GM21619 (cell line): ENCODE measurements around the gene DOCK4.
"Not testable (repeated sequence)": the region's sequence is repeated elsewhere in the genome, so short reads cannot be mapped to it uniquely, and the experiment has no call there.

ENCODE experiments used
- ATAC-seq: cut with Tn5 transposase; IDR thresholded peaks from one replicate; pipeline ENCODE4 v1.9.1; 2021; ENCODE audit not compliant: unreplicated experiment

Gene DOCK4

DNA sequence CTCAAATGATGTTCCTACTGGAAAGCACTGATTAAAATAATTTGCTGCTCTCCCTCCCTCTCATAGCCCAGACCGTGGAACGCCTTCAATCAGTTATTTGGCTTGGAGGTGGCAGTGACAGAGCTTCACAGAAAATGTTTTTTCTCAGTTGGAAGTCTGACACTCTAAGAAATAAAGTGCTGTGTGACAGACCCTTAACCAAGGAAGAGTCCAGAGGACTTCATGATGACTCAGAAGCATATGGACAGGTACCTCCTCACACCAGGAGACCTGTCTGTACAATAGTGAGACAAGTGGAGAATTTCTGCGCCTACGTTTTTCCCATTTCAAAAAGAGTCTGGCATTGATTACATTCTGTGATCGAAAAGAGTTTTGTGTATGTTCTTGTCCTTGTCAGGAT, 295.5 kb downstream of the DOCK4 start:
- ATAC-seq = no peak

DNA sequence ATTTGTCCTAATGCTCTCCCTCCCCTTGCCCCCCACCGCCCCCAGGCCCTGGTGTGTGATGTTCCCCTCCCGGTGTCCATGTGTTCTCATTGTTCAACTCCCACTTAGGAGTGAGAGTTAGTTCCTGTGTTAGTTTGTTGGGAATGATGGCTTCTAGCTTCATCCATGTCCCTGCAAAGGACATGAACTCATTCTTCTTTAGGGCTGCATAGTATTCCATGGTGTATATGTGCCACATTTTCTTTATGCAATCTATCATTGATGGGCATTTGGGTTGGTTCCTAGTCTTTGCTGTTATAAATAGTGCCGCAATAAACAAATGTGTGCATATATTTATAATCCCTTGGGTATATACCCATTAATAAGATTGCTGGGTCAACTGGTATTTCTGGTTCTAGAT, 297.5 kb downstream of the DOCK4 start:
- ATAC-seq = not testable (repeated sequence)

DNA sequence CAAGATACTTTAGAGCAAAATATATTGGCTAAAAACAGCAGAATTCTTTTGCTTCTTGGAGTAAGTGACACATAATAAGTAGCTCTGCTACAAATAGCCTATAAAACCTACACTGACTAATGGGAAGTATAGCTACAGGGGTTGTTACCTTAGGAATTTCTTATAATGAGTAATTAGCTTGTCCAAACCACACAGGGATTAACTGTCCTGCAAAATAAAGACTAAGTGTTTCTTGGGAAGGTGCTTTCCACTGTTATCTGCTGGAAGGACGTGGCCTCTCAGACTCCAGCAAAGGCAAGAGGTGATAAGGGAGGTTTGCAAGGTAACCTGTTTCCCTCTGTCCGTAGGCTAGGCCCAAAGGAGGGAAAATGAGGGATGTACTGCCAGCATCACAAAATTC, 302.4 kb downstream of the DOCK4 start:
- ATAC-seq = no peak

DNA sequence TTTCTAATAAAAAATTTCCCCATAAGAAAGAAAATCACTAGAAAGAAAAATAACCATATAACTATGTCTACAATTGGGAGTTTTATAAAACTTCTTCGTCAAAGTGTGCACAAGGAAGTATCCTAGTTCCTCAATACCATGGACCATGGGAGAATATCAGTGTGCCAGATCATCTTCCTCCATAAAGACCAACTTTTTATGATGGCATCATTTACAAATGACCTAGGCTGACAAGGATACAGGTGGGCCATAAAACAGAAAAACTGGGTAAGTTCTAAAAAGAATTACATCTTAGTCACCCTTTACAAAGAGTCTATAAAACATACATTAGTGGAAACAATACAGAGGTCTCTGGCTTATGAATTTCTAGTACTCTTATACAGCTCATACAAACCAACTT, 303.2 kb downstream of the DOCK4 start:
- ATAC-seq = no peak

DNA sequence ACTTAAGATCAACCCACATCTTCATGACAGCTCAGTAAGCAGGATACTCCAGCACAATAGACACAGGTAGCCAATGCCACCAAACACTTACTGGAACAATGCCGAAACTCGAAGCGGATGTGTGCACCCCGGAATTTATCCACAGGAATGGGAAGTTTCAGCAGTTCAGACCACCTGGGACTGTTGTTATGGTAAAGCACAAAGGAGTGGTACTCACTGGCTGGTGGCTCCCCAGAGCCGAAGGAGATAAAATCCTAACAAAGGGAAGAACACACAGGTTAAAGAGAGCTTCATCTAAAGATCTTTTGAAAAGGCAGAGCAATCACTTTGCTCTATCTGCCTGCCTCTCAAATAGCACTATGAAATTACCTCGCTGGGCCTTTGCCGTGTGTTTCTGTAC, 305.9 kb downstream of the DOCK4 start:
- ATAC-seq = no peak

DNA sequence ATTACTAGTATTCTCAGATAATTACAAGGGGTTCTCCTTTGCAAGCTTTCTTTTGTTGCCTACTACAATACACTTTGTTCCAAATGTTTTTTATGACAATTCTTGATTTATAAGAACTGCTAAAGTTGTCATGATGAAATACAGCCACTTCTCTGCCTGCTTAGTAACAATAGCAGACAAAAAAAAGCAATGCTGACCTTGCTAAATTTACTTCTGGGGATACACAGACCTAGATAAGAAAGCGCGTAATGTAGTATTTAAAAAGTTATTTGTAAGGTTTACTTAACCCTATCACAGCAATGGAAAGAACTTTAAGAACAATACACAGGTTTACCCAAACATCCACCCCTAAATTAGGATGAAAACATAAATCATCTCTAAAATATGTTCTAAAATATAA, 311.1 kb downstream of the DOCK4 start:
- no peak for ATAC-seq

DNA sequence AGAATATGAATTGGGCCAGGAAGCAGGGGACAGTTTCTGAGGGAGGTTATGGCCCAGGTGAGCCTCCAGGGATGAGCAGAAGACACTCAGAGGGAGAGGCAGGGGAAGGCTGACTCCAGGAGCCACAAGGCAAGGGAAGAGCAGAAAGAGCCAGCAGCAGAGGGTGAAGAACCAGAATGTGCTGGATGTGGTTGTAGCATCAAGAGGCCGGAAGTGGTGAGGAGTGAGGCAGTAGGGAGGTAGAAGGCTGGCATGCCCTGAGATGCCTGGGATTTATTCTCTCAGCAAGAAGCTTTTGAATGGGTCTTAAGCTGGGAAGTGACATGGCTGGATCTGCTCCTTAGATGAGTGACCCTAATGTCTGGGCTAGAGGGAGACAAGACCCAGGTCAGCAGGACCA, 311.7 kb downstream of the DOCK4 start:
- ATAC-seq = no peak

DNA sequence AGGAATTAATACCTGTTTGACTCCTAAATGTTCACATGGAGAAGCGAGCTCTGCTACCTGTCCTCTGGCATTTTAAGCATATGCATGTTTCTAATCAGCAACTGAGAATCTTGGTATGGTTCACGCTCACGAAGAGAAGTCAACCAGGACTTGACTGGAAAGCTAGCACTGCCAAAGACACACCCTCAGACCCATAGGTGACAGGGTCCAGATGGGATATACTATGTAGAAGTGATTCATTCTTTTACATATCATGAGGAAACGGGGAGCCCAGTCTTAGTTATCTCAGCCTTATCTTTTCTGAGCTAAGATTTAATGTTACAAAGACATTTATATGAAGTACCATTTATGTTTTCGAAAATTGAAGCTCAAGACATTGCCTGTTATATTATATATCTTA, 313.0 kb downstream of the DOCK4 start:
- ATAC-seq = no peak

DNA sequence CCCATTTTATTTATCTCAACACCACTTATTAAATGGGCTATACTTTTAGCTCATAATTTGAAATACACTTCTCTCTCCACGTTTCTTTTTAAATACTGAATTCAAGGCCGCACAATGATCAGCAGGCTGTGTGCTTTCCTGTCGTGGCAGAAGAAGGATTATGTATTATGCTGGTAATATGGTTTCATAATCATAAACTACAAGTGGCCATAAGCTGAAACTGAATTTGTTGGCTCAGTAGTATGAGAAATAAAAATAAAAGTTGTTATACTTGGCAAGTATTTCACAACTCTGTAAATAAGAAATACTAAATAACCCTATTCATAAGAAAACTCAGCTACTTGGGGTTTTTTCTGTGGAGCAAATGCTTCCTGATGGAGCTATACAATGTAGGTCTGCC, 313.6 kb downstream of the DOCK4 start:
- ATAC-seq = no peak

DNA sequence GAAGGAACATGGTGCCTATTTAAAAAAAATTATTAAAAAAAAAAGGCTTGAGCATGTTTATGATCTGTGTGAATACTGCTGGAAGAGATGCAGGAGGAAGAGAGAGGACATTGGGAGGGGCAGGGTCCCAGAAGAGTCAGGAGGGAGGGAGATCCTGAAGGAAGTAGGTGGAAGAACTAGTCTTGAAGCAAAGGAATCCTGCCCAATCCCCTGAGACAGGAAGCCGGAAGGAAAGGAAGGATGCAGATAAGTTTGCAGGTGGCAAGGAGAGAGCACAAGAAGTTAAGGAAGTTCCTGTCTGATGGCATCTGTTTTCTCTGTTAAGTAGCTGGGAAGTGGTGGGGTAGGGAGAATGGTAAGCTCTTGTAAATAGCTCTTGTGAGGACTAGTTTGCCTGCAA, 318.5 kb downstream of the DOCK4 start:
- no peak for ATAC-seq

DNA sequence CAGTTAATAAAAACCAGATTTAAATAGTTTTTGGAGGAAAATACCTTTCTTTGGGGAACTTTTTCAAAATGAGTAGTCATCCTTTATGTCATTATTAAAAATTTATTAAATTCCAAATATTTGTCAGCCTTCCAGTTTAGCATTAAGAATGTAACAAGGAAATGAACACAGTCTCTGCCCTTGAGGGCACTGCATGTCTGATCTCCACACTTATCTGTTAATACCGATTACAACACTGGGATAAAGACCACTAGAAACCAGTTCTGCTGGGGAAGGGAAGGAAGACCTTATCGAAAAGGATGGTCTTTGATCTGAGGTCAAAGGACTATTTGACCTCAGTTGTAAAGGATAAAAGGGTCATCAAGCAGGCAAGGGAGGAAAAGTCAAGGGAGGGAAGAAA, 320.0 kb downstream of the DOCK4 start:
- ATAC-seq = no peak

DNA sequence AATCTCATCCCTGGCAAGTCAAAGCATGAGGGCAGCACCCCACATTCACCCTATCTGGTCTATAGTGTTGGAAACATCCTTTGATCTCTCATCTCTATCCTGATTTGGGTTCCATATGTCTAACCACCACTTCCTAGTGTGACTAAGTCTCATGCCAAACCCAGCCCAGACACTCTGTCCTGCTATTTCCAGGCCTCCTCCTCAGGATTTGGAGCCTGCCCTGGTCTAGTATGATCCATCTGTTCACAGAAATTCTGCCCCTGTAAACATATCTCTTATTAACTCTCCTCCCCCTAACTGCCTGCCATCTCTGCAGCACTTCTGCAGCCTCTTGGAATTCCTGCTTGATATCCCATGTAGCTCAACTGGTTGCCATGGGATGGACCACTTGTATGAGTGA, 323.0 kb downstream of the DOCK4 start:
- no peak for ATAC-seq

DNA sequence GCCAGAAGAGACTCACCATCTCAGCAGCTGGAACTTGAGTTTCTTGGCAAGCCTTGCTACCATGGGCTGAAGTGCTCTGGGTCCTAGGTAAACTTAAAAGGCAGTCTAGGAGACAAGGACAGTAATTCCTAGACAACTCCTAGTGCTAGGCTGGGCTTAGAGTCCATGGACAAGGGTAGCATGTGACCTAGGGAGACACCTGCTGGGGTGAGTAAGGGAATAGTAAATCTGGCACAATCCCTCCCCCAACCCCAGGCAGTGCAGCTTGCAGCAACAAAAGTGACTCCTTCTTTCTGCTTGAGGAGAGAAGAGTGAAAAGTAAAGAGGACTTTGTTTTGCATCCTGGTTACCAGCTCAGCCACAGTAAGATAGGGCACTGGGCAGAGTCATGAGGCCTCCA, 327.4 kb downstream of the DOCK4 start:
- no peak for ATAC-seq

DNA sequence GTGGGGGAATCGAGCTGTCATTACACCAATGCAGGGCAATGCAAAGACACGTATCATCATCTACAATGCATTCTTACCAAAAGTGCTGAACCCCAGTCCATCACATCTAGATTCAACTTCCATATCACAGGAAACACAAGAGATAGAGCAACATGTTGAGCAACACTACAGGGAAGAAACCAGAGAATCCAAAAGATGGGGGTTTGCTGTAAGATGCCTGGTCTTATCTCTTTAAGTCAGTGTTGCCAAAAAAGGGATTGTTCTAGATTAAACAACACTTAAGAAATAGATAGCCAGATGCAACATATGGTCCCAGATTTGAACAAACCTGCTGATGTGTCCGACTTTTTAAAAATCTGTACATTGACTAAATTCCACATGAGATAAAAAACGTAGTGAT, 328.3 kb downstream of the DOCK4 start:
- ATAC-seq = no peak

DNA sequence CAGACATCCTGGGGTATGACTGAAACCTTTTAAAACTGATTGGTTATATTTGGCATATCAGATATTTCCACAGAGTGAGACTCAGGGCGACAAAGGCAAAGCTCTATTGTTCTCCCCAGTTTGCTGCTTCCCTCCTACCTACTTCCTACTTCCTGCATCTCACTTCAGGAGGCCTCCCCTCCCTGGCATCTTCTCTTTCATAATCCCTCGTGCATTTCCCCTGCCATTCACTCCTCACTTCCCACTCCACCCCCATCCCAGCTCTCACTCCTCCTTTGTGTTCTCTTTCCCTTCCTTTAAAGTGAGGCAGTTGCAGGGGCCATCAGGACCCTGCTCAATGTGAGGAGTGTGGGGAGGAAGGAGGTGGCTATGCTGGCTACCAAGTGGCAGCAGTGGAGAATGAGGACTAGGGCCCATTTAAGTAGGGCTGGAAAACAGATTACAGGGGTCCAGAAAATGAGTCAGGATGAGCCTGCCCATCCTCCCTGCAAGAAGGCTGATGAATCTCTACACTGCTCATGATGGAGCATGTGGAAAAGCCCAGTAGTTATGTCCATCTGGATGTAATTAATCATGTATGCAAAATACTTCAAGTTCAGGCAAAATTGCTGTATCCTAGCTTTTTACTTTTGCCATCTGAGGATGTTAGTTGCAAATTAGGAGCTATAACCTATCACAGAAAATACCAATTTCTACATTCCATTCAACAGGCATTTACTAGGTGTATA, 332.1 kb downstream of the DOCK4 start:
- no peak for ATAC-seq

DNA sequence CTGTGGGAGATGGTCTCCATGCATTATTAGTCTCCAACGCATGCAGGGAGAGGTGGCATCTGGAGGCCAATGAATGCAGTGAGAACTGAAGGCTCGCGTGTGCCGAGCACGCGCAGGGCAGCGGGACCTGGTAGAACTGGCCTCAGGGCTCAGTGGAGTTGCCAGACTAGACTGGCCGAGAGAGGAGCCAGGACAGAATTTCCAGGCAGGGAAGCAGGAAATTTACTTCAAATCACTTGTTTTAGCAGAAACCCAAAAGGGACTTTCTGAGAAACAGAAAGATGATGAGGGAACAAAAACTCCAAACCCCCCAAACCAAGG, 332.9 kb downstream of the DOCK4 start:
- ATAC-seq = no peak

DNA sequence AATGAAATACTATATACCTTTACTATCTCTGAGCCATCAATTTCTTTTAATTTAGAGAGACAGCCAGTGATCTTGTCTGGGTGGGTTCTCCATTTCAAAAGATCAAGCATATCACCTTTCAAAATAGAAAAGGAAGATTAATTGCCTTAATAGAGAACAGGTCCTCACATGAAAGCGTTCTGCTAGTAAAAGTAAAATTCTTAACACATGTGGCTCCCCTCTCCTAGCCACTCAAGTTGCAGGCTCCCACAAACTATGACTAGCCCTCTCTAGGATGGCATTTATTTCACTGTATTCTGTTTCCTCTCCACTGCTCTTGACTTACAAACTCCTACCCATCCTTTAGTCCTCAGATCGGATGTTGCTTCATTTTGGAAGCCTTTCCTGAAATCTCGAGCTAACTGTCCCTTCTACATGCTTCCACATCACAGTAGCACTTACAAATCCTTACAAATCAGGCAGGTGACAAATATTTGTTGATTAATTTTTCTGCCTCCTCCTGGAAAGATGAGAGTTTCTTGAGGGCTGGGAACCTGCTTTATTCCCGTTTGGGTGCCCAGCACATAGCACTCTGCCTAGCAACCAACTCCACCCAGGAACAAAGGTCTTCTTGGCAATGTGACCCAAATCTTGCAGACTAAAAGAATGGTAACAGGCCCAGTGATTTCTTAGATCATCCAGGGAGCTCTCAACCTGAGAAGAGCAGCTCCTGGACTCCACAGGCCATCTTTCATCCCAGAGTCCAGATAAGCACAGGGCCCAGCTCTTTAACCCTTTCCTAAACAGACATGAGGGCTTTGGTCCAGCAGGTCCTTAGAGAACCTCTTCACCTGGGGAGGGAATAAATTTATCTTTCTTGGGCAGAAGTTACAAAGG, 333.5 kb downstream of the DOCK4 start:
- ATAC-seq = no peak

DNA sequence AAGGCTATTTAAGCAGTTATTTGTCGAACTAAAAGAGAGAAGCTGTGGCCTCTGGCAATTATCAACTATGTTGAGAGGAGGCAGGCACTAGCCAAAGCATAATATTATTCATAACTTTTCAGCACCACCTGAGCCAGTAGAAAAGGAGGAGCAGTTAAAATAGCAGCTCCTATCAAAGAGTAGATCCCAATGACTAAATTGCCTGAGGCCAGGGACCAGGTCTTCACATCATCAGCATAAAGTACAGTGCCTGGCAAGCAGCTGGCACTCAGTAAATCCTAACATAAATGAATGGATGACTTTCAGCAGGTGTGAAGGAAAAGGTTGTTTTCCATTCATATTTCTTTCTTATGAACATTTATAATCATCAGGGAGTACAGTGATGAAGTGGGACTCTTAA, 334.9 kb downstream of the DOCK4 start:
- no peak for ATAC-seq

DNA sequence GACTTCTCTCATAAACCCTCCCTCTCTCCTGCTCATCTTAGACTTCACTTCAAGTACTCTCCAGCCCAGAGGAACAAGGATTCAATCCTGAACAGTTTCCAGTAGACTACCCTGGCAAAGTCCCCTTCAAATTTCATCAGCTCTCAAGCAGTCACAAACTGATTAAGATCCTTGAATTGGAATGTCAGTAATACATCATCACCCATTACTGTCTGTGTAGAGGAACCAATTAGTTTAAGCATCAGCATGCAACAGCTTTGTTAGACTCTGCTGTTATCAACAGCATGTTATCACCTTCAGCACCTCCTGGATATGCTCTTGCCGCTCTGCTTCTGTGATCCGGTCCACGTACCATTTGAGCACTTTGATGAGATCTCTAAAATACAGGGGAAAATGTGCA, 336.9 kb downstream of the DOCK4 start:
- ATAC-seq = no peak

DNA sequence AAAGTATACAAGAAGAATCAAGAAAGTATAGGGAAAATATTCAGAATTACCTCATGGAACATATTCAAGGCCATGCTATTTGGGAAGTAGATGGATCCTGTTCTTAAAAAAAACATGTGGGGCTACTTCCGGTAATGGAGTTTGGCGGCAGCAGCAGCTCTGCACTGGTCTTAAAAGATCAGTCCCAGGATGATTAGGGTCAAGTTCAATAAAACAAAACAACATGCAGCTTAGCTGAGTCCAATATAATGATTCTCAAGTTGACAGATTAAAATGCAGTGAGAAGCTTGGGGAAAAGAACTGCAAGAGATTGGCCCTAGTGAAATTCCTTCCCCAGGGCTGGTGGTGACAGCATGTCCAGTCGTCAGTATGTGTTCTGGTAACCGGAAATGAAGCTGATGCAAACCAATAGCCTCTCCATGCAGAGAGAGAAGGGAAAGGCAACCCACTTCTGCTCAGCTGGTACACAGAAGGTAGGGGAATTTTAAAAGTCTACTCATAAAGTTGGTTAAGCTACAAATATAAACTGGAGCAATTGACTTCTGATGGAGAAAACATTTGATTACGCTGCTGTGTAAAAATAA, 338.8 kb downstream of the DOCK4 start:
- no peak for ATAC-seq

DNA sequence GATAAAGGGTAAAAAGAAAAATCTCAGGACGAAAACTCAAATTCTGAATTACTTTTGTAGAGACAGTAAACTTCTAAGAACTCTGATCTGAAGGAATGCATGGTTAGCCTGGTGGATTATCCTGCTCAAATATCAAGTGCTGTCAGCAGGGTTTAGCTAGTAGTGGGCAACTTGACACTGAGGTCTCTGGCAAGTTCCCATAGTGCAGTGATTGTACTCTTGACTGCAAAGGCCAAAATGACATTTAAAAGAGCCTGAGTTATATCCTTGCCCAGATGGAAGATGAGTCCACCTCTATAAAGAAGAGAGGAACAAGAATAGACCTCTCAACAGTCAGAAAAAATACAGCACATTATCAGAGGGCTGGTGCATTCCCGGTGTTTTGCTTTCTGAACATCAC, 339.4 kb downstream of the DOCK4 start:
- no peak for ATAC-seq

DNA sequence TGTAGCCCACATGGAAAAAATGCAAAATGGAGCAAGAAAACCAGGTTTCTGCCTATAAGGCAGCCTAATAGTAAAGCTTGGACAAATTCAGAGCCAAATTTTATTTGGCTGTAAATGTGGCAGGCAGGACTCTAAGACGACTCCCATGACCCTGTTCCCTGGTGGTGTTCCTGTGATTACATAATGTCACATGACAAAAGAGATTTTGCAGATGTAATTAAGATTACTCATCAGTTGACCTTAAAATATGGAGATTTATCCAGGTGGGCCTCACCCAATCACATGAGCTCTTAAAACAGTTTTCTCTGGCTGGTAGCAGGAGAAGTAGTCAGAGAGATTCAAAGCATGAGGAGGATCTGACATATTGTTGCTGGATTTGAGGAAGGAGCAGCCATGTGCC, 340.8 kb downstream of the DOCK4 start:
- no peak for ATAC-seq
